Psoas muscle (tissue), 8 donors: ENCODE results near the gene AGA. TPM values are rescaled to one million over a fixed set of nuclear protein-coding genes. Genes with fewer than 3 reads are reported as not detected.

Experiments
- ATAC-seq, 4 donors: fragments of 200-7000 bp; cut with Tn5 transposase; one replicate each; pipeline ENCODE4 v1.9.1; 2020; ENCODE audit warnings: moderate library complexity in 3 of 4, mild to moderate bottlenecking in 2 of 4
- DNase-seq, 2 donors: peaks; one replicate each; pipeline ENCODE4 v3.0.0-alpha.2; 2020
- H3K27ac ChIP-seq: fragments of 200-600 bp; one replicate; pipeline ENCODE4 v1.8.0; 2022
- H3K27me3 ChIP-seq, 3 donors: fragments of 200-600 bp in 1 of 3; one replicate each; pipeline versions ENCODE4 v1.6.1 to v1.8.0; 2013 to 2022; ENCODE audit warnings: low read length in 2 of 3, mild to moderate bottlenecking in 2 of 3, moderate library complexity in 1 of 3; ENCODE audit not compliant: insufficient read depth in 3 of 3
- H3K36me3 ChIP-seq, 2 donors: fragments of 200-600 bp in 1 of 2; one replicate each; pipeline versions ENCODE4 v1.6.1 to v1.8.0; 2013 to 2022; ENCODE audit warnings: low read depth in 1 of 2, mild to moderate bottlenecking in 1 of 2, moderate library complexity in 1 of 2; ENCODE audit not compliant: insufficient read depth in 1 of 2
- H3K4me1 ChIP-seq: fragments of 200-600 bp; one replicate; pipeline ENCODE4 v1.8.0; 2022
- H3K4me3 ChIP-seq: fragments of 200-600 bp; one replicate; pipeline ENCODE4 v1.8.0; 2022; ENCODE audit warnings: mild to moderate bottlenecking
- H3K9me3 ChIP-seq: fragments of 200-600 bp; one replicate; pipeline ENCODE4 v1.8.0; 2022
- CTCF ChIP-seq: fragments of 200-600 bp; IDR thresholded peaks from one replicate; pipeline ENCODE4 v1.8.0; 2022; ENCODE audit warnings: antibody characterized with exemption
- WGBS, 3 donors: extraction: QIAGEN DNeasy Blood & Tissue Kit; methylation state at CpG; one replicate each; pipeline versions ENCODE4 v1.1.6 to v1.1.7; 2013; 5-methylcytosine and 5-hydroxymethylcytosine counted together
- intact Hi-C, 2 donors: fragments of 100-400 bp; cut with DNase I; formaldehyde crosslinking; loops; one replicate each; pipeline versions ENCODE4 v1.11.0 to v1.14.2; 2022
- polyA plus RNA-seq, 3 donors: library from polyadenylated mRNA; stranded (reverse); fragments of 200-250 nt; gene quantifications; one replicate each; pipeline ENCODE4 v1.2.3, GENCODE V29; 2013
- total RNA-seq, 4 donors: library from RNA; stranded (reverse); fragmentation: NEBNext Ultra II Directional in 2 of 4; extraction: Animal tissue kit (Norgen Biotek cat#: 25700) in 2 of 4; gene quantifications; one replicate each; pipeline versions ENCODE4 v1.2.1 to v1.2.4, GENCODE V29; 2021 to 2023
- donor health status: healthy with polysubstance abuse.
- donor health status: DM: no; HTN: no; CAD: no; lungs with moderate emphysema.
- donor health status: Bipolar disorder and iron deficiency.
- donor health status: healthy.
- donor health status: DM: yes; HTN: yes; CAD: no.
- donor health status: DM: no; HTN: no; CAD: no.
- donor health status: DM: no; HTN: no; CAD: no.
- donor health status: DM: yes; HTN: yes; CAD: no.

The AGA gene
- total and polyA plus RNA-seq, 7 donors = 3.5 to 6.7 (median 5.7) TPM

DNA sequence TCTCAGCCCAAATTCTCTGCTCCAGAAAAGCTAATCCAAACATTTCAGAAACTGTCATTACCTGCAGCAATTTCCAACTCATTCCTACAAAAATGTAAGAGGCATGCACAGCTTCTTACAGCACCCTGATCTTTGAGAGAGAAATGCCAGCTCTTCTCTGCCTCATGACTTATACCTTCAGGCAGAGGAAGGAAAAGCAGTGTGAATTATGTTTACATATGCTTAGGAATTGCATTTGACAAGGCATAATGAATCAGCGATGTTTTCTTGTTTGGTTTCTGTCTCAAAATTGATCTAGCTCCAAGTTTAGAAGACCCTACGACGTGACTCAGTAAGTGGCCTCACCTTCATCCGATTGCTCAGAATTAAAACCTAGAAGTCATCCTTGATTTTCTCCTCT is 21.8 kb upstream of the AGA start:
- WGBS, 3 donors = 91 to 95% (median 94%) methylated on average over 4 of the region's 4 CpGs
- intact Hi-C loops = no loop called here
- no peaks in the 10 kb centered on the region for H3K27me3 ChIP-seq
- H3K4me1 ChIP-seq = no peaks in the 10 kb centered on the region
- ATAC-seq (no peak), DNase-seq (no peak)
- H3K36me3 ChIP-seq = no peaks in the 10 kb centered on the region
- H3K9me3 ChIP-seq = no peaks in the 10 kb centered on the region
- H3K4me3 ChIP-seq = no peak overlapping the region
- no peak for TF ChIP-seq CTCF
- H3K27ac ChIP-seq = no peak overlapping the region

DNA sequence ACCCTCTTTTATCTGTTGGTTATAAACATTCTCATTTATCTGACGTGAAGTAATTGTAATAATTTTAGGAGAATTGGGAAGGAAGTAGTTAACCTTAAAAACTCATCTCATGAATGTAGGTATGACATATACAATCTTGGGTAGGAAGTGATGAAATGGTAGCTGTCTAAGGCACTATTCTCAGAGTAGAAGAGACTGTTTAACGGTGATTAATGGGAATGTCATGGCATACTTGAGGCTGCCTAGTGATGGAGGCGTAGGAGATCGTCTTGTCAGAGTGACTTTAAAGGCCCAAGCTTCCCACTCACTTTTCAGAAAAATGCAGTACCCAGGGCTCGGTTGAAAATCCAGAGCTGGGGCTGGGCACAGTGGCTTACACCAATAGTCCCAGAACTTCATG is 19.4 kb upstream of the AGA start:
- Histone ChIP-seq H3K27ac (no peak overlapping the region), H3K9me3 (no peaks in the 10 kb centered on the region), H3K4me1 (no peaks in the 10 kb centered on the region), H3K36me3 (no peaks in the 10 kb centered on the region), H3K4me3 (no peak overlapping the region), H3K27me3 (no peaks in the 10 kb centered on the region)
- no peak for TF ChIP-seq CTCF
- DNase-seq (no peak), ATAC-seq (no peak)
- 78 to 86% (median 85%) methylated on average over 5 of the region's 5 CpGs for WGBS, 3 donors
- intact Hi-C loops = no loop called here

GRCh38 chr4:177460460-177460859 is 18.2 kb upstream of the AGA start:
- DNase-seq (no peak), ATAC-seq (no peak)
- Histone ChIP-seq H3K27ac (no peak overlapping the region), H3K9me3 (no peaks in the 10 kb centered on the region), H3K27me3 (no peaks in the 10 kb centered on the region), H3K4me1 (no peaks in the 10 kb centered on the region), H3K36me3 (no peaks in the 10 kb centered on the region), H3K4me3 (no peak overlapping the region)
- intact Hi-C loops = no loop called here
- no peak for TF ChIP-seq CTCF
- 88 to 89% (median 89%) methylated on average over 2 of the region's 2 CpGs for WGBS, 3 donors

DNA sequence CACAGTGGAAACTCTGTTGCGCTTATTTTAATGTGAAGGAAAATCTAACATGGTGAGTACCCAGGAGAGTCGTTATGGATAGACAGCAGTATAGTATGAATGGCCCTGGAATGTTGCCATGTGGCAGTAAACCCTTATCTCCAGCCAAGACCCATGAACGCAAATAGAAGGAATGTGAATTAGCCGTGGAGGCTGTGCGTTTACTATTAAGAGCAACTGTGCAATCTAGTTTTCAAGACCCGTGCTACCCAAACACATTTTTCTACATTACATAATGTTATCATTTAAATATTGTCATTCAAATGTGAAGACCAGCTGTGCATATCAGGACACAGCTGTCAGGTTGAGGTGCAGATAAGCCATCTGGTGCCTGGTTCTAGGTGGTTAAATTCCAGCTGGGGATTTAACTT is 13.3 kb upstream of the AGA start:
- Histone ChIP-seq H3K4me1 (no peaks in the 10 kb centered on the region), H3K27ac (no peak overlapping the region), H3K27me3 (no peaks in the 10 kb centered on the region), H3K4me3 (peak overlapping the region; percentile 10), H3K36me3 (no peaks in the 10 kb centered on the region), H3K9me3 (no peaks in the 10 kb centered on the region)
- WGBS, 3 donors = 6 to 12% (median 11%) methylated on average over 6 of the region's 6 CpGs
- ATAC-seq (peak in 2 of 4 donors; percentile 37 to 52), DNase-seq (no peak)
- intact Hi-C loops = no loop called here
- TF ChIP-seq CTCF = no peak

DNA sequence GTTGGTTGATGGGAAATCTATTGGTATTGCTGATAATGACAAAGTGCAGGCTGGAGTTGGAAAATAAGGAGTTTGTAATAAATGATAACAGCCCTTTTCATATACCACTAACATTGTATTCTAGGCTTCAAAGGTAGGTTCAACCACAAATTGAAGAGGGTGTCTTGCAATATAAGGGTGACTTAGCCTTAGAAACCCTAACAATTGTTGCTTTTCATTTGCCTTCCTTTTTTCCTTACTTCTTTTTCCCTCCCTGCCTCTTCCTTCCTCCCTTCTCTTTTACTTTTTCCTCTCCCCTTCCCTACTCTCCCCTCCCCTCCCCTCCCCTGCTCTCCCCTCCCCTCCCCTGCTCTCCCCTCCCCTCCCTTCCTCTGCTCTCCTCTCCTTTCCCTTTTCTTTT is 10.9 kb upstream of the AGA start:
- DNase-seq (no peak), ATAC-seq (no peak)
- Histone ChIP-seq H3K4me1 (no peaks in the 10 kb centered on the region), H3K9me3 (no peaks in the 10 kb centered on the region), H3K36me3 (no peaks in the 10 kb centered on the region), H3K27ac (no peak overlapping the region), H3K4me3 (no peak overlapping the region), H3K27me3 (no peaks in the 10 kb centered on the region)
- intact Hi-C loops = no loop called here
- no peak for TF ChIP-seq CTCF
